NCI-H82 treated with DMSO at 0.1 percent for 48 hours (cell line): ENCODE data around the gene NAB2.

ENCODE experiments used
- DNase-seq: peaks from one replicate; lab custom pipeline; 2025; ENCODE audit not compliant: unreplicated experiment; lab: John Stamatoyannopoulos, UW

NAB2 gene

DNA sequence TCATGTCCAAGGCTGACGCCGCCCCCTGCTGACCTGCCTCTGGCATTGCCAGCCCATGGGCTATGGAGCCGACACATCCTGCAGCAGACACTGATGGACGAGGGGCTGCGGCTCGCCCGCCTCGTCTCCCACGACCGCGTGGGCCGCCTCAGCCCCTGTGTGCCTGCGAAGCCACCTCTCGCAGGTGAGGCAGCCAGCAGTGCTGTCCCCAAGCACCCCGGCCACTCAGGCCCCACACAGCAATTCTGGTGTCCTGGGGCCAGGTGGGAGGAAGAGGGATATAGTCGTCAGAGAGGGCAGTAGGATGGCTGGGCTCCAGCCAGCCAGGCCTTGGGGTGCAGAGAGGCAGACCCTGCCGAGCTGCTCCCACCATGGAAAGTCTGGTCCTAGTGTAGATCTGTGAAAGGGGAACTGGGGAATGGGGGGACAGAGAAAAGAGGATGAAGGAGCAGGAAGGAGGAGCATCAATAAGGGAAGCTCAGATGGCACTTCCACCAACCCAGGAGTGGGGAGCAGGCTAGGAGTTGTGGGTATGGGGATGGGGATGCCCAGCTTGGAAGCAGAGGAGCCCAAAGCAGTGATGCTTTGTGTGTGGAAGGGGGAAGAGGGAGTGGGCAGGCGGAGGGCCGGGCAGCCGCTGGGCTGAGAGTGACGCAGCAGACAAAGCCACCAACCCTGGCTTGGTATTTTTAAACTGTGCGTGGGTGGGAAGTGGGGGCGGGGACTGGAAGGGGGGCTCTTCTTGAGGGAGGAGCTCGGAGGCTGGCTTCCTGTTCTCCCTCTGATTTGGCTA, 4.7 kb downstream of the NAB2 start:
- no peak for DNase-seq

GRCh38 chr12:57094208-57095160, 5.6 kb downstream of the NAB2 start:
- DNase-seq, result no peak

GRCh38 chr12:57095440-57095839, 6.5 kb downstream of the NAB2 start:
- DNase-seq, result no peak

- DNase-seq, result no peak
These were observed 7.2 kb downstream of the NAB2 start for GRCh38 chr12:57096099-57096572.

- DNase-seq, result no peak
These were observed 8.0 kb downstream of the NAB2 start for GRCh38 chr12:57096748-57097553.

GRCh38 chr12:57097554-57097835, 8.6 kb downstream of the NAB2 start:
- no peak for DNase-seq

GRCh38 chr12:57098546-57098945, 9.6 kb downstream of the NAB2 start:
- no peak for DNase-seq

DNA sequence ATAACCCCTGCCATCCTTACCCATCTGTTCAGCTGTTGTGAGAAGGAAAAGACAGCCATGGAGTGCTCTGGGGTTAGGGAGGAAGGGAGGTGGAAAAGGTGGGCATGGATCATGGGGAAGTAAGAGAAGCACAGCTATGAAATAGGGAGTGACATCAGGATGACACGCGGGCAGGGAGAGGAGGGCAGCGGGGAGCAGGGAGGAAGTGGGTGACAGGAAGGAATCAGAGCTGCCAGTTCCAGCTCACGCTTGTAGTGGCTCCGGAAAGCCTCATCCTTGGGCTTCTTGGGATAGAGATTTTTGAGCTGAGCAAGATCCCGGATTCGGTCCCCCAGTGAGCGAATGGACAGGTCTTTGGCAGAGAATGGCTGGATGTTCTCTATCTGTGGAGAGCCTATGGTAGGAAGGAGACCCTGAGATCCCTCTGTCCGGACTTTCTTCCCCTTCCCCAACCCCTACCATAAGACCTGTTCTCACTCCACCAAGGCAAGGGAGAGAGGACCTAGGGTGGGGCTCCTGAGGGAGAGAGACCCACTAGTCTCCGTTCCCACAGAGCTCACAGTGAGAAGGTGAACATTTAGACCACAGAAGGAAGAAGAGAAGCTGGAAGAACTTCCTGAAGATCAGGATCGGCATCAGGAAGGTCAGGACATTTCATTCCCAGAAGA, 10.3 kb downstream of the NAB2 start:
- DNase-seq, result no peak

GRCh38 chr12:57099766-57100165, 10.9 kb downstream of the NAB2 start:
- DNase-seq, result no peak

- DNase-seq, result no peak
These were observed 13.2 kb downstream of the NAB2 start for GRCh38 chr12:57101892-57102695.

DNA sequence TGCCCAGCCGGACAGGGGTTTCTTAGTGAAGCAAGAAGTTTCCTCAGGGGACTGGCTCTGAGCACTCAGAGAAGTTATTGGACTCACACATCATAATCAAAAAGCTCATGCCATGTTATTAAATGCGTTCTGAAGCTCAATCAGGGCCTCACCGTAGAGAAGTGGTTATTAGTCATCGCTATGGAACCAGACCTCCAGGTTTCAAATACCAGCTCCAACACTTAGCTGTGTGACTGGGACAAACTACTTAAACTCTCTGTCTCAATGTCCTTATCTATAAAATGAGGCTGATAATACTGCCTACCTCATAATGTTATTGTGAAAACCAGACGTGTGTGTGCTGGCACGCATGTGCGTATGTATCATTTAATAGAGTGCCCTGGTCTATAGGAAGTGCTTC, 14.9 kb downstream of the NAB2 start:
- no peak for DNase-seq

GRCh38 chr12:57104292-57104910, 15.5 kb downstream of the NAB2 start:
- DNase-seq, result no peak

DNA sequence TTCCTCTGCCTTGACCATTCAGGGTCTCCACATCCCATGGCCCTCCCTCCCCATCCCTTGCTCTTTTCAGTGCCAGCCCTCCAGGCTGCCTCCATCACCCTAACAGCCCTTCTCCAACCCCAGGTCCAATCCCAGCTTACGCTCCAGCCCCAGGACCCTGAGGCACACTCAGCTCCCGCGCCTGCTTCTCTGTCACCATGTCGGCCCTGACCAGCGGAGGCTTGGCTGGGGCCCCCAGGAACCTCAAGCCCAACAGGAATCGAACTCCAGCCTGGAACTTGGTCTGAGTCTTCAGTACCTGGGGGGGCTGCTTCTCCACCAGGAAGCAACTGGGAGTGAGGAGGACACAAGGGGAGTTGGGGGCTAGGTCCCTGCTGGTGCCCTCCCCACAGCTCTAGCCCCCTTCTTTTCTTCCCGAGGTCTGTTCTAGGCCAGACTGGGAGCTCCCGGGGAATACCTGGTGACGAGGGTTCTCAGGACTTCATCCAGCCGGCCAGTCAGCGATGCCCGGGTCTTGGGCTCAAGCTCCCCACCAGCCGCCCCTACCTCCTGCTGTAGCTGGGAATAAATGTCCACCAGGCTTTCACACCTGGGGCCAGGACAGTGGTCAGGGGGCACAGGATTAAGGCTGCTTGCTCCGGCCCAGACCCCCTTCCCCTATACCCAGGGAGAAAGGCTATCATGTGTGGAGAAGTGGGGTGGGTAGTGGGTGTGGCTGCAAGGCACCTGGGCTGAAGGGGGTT, 16.3 kb downstream of the NAB2 start:
- no peak for DNase-seq

DNA sequence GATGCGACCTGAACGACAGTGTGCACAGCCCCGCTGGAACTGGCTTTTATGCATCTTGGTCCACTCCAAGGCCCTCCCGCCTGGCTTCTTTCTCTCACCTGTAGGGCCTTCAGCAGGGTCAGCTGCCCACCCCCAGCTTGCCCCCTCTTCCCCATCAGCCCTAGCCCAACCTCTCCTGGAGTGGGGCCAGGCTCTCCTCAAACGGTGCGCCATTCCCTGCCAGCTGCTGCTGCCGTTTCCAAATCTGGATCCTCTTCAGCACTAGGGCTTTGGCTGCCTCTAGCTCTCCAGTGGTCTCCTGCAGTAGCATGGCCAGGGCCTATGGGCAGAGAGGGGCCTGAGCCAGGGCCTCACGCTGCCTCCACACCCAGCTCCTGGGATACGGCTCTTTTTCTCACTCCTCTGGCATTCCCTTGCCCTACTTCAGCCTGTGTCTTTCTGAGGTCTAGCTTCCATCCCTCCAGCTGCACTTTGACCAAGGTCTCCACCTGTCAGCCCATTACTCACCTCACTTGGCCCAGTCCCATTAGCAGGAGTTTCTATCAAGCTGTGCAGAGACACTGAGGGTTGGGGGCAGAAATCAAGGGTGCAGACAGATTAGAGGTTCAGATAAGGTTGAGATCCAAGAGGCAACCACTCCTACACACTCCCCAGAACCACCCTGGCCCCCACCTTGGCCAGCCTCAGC, 17.3 kb downstream of the NAB2 start:
- no peak for DNase-seq

- no peak for DNase-seq
These were observed 18.7 kb downstream of the NAB2 start for GRCh38 chr12:57107456-57108155.

DNA sequence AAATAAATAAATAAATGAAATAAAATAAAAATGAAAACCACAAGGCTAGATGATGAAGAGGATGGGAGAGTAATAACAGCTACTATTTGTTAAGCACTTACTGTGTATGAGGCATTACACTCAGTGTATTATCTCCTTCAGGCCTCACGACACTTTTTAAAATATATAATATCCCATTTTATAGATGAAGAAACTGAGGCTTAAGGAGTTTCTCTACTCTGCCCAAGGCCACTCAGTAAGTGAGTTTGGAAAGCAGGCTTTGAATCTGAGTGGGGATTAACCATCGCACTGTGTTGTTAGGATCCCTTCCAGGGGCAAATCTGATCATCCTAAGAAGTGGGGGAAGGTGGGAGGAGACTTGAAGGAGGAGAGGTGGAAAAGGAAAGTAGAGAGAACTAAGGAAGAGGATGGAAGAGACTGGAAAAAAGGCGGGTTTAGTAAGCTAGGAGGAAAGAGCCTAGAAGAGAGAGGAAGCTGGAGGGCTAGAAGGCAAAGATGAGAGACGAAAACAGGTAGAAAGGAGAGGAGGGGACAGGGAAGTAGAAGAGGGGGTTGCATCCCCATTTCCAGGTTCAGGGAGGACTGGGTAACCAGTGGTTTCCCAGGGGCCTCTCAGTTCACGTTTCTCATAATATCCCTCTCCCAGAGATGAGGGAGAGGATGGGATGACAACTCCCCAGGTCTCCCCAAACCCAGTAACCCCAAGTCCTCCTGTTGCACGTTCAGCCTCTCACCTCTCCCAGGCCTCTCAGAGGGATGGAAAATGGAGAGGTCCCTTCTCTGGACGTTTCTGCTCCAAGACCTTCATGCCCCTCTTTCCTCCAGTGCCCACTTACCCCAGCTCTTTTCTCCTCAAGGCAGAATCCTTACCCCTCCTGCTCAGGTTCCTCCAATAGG, 20.5 kb downstream of the NAB2 start:
- DNase-seq, result no peak
